Suprapubic skin (tissue), 3 donors: ENCODE measurements around the gene SPIRE1.

ENCODE experiments used
- CTCF ChIP-seq, 2 donors: fragments of 200-600 bp in 1 of 2; fragments of 450-650 bp in 1 of 2; sonication (generic) in 1 of 2; IDR thresholded peaks; one replicate each; pipeline ENCODE4 v1.5.1; 2016 to 2019; ENCODE audit warnings: antibody characterized with exemption in 2 of 2, mild to moderate bottlenecking in 1 of 2, moderate library complexity in 1 of 2
- POLR2A ChIP-seq, 2 donors: fragments of 450-650 bp; IDR thresholded peaks; one replicate each; pipeline ENCODE4 v1.6.1; 2017; ENCODE audit warnings: antibody characterized with exemption in 2 of 2, mild to moderate bottlenecking in 2 of 2, moderate library complexity in 2 of 2

GRCh38 chr18:12405066-12405465, 252.8 kb downstream of the SPIRE1 start:
- TF ChIP-seq CTCF (IDR thresholded peaks at IDR 0.05): no peak
- no peak for TF ChIP-seq POLR2A (IDR thresholded peaks at IDR 0.05)
